Measurements from ENCODE around the gene FBXO44. TPM values are rescaled to one million over a fixed set of nuclear protein-coding genes. Genes with fewer than 3 reads are reported as not detected.
"Not testable (repeated sequence)": the region's sequence is repeated elsewhere in the genome, so short reads cannot be mapped to it uniquely, and the experiment has no call there.

The FBXO44 gene
- total RNA-seq, 6 donors from 2014 or later = 14.7 to 114 (median 18.0) TPM

GRCh38 chr1:11639372-11639771, 15.3 kb upstream of the FBXO44 start:
- H3K27ac ChIP-seq = no peak overlapping the region
- no peaks in the 10 kb centered on the region for H3K9me3 ChIP-seq
- 83 to 89% methylated on average over 4 of the region's 4 CpGs for WGBS, 2 donors
- H3K4me3 ChIP-seq = no peak overlapping the region
- TF ChIP-seq EP300 (IDR thresholded peaks at IDR 0.05) (no peak), CTCF (IDR thresholded peaks at IDR 0.05) (no peak), POLR2A (IDR thresholded peaks at IDR 0.05) (no peak), POLR2AphosphoS5 (IDR thresholded peaks at IDR 0.05) (no peak)
- H3K36me3 ChIP-seq = no peaks in the 10 kb centered on the region
- H3K27me3 ChIP-seq = no peaks in the 10 kb centered on the region
- no peaks in the 10 kb centered on the region for H3K4me1 ChIP-seq
- no peak for ATAC-seq (ENCODE audit: low FRiP score in 2 of 2)
- no peak for DNase-seq

GRCh38 chr1:11640101-11640500, 14.6 kb upstream of the FBXO44 start:
- no peaks in the 10 kb centered on the region for H3K27me3 ChIP-seq
- H3K4me1 ChIP-seq = no peaks in the 10 kb centered on the region
- H3K9me3 ChIP-seq = no peaks in the 10 kb centered on the region
- TF ChIP-seq CTCF (IDR thresholded peaks at IDR 0.05) (no peak), EP300 (IDR thresholded peaks at IDR 0.05) (no peak), POLR2AphosphoS5 (IDR thresholded peaks at IDR 0.05) (no peak), POLR2A (IDR thresholded peaks at IDR 0.05) (no peak)
- no peaks in the 10 kb centered on the region for H3K36me3 ChIP-seq
- WGBS, 2 donors = 68 to 71% methylated on average over 7 of the region's 7 CpGs
- no peak overlapping the region for H3K27ac ChIP-seq
- ATAC-seq (ENCODE audit: low FRiP score in 2 of 2) (no peak), DNase-seq (no peak)
- no peak overlapping the region for H3K4me3 ChIP-seq

- WGBS, 2 donors = 67 to 76% methylated on average over 6 of the region's 6 CpGs
- ATAC-seq (ENCODE audit: low FRiP score in 2 of 2) (no peak), DNase-seq (no peak)
- Histone ChIP-seq H3K4me1 (no peaks in the 10 kb centered on the region), H3K27me3 (no peaks in the 10 kb centered on the region), H3K4me3 (no peak overlapping the region), H3K27ac (no peak overlapping the region), H3K36me3 (no peaks in the 10 kb centered on the region), H3K9me3 (no peaks in the 10 kb centered on the region)
- TF ChIP-seq POLR2AphosphoS5 (IDR thresholded peaks at IDR 0.05) = no peak
- no peak for TF ChIP-seq POLR2A (IDR thresholded peaks at IDR 0.05)
- no peak for TF ChIP-seq EP300 (IDR thresholded peaks at IDR 0.05)
- no peak for TF ChIP-seq CTCF (IDR thresholded peaks at IDR 0.05)
These were observed 13.7 kb upstream of the FBXO44 start for GRCh38 chr1:11640944-11641343.

GRCh38 chr1:11641776-11642305, 12.8 kb upstream of the FBXO44 start:
- Histone ChIP-seq H3K36me3 (no peaks in the 10 kb centered on the region), H3K27me3 (no peaks in the 10 kb centered on the region), H3K9me3 (no peaks in the 10 kb centered on the region), H3K4me3 (no peak overlapping the region), H3K4me1 (no peaks in the 10 kb centered on the region), H3K27ac (no peak overlapping the region)
- WGBS, 2 donors = 55 to 61% methylated on average over 5 of the region's 5 CpGs
- DNase-seq (no peak), ATAC-seq (ENCODE audit: low FRiP score in 2 of 2) (no peak)
- TF ChIP-seq EP300 (IDR thresholded peaks at IDR 0.05) = no peak
- TF ChIP-seq POLR2A (IDR thresholded peaks at IDR 0.05) = no peak
- TF ChIP-seq POLR2AphosphoS5 (IDR thresholded peaks at IDR 0.05) = no peak
- TF ChIP-seq CTCF (IDR thresholded peaks at IDR 0.05) = no peak

- not testable (repeated sequence) for H3K36me3 ChIP-seq, H3K27ac ChIP-seq, H3K4me1 ChIP-seq, H3K9me3 ChIP-seq, H3K27me3 ChIP-seq, H3K4me3 ChIP-seq
- peak; percentile 77 to 85 for ATAC-seq (ENCODE audit: low FRiP score in 2 of 2)
- peak in 1 of 2 donors; percentile 58 for DNase-seq
- 54 to 58% methylated on average over 18 of the region's 18 CpGs for WGBS, 2 donors
- TF ChIP-seq CTCF (IDR thresholded peaks at IDR 0.05) = peak; percentile 88 to 94 (median 91)
These were observed 12.2 kb upstream of the FBXO44 start for GRCh38 chr1:11642418-11643017.

Measured in upper lobe of left lung (tissue), 6 donors.